MM.1S (cell line): ENCODE data around the gene TRABD2B.

Experiments used
- DNase-seq: peaks from one replicate; pipeline ENCODE4 v3.0.0-alpha.2; 2015
- H2AFZ ChIP-seq: fragments of 300-600 bp; sonication (generic); 2 replicates; pipeline ENCODE4 v1.6.0; 2016; ENCODE audit warnings: antibody characterized with exemption, low read length
- H3F3A ChIP-seq: fragments of 300-600 bp; sonication (generic); 2 replicates; pipeline ENCODE4 v1.6.1; 2016; ENCODE audit warnings: mild to moderate bottlenecking, antibody characterized with exemption, low read length, moderate library complexity, mixed read lengths; ENCODE audit not compliant: insufficient read depth
- H3K27ac ChIP-seq: fragments of 300-600 bp; sonication (generic); 2 replicates; pipeline ENCODE4 v1.5.1; 2016; ENCODE audit warnings: mild to moderate bottlenecking, low read length
- H3K27me3 ChIP-seq: fragments of 300-600 bp; sonication (generic); replicated peaks from 2 replicates; pipeline ENCODE4 v1.6.0; 2016; ENCODE audit warnings: low read length; ENCODE audit not compliant: insufficient read depth
- H3K36me3 ChIP-seq: fragments of 300-600 bp; sonication (generic); replicated peaks from 2 replicates; pipeline ENCODE4 v1.6.1; 2016; ENCODE audit warnings: mild to moderate bottlenecking, low read length, mixed read lengths; ENCODE audit not compliant: insufficient read depth
- H3K4me1 ChIP-seq: fragments of 300-600 bp; sonication (generic); 2 replicates; pipeline ENCODE4 v1.6.1; 2016; ENCODE audit warnings: low read length, mixed read lengths
- H3K4me2 ChIP-seq: fragments of 300-600 bp; sonication (generic); 2 replicates; pipeline ENCODE4 v1.6.0; 2016; ENCODE audit warnings: low read depth, low read length
- H3K4me3 ChIP-seq: fragments of 300-600 bp; sonication (generic); 2 replicates; pipeline ENCODE4 v1.5.1; 2016; ENCODE audit warnings: low read length, mixed read lengths
- H3K79me2 ChIP-seq: fragments of 300-600 bp; sonication (generic); 2 replicates; pipeline ENCODE4 v1.6.1; 2016; ENCODE audit warnings: mixed run types, low read length, mixed read lengths
- H3K9ac ChIP-seq: fragments of 300-600 bp; sonication (generic); 2 replicates; pipeline ENCODE4 v1.6.1; 2016; ENCODE audit warnings: low read length, mixed read lengths
- H3K9me2 ChIP-seq: fragments of 300-600 bp; sonication (generic); replicated peaks from 2 replicates; pipeline ENCODE4 v1.6.1; 2016; ENCODE audit warnings: mild to moderate bottlenecking, low read length, mixed read lengths; ENCODE audit not compliant: insufficient read depth
- H3K9me3 ChIP-seq: fragments of 300-600 bp; sonication (generic); replicated peaks from 2 replicates; pipeline ENCODE4 v1.6.1; 2016; ENCODE audit warnings: mild to moderate bottlenecking, low read length, mixed read lengths; ENCODE audit not compliant: insufficient read depth
- H4K20me1 ChIP-seq: fragments of 300-600 bp; sonication (generic); 2 replicates; pipeline ENCODE4 v1.6.1; 2016; ENCODE audit warnings: mild to moderate bottlenecking, low read length, moderate library complexity, mixed read lengths; ENCODE audit not compliant: insufficient read depth
- CTCF ChIP-seq: fragments of 300-600 bp; sonication (generic); IDR thresholded peaks from 2 replicates; pipeline ENCODE4 v1.5.1; 2016; ENCODE audit warnings: antibody characterized with exemption, low read length, mixed read lengths
- EZH2 ChIP-seq: fragments of 300-600 bp; sonication (generic); optimal IDR thresholded peaks from 2 replicates; pipeline ENCODE3; 2017; ENCODE audit warnings: low read depth, mild to moderate bottlenecking, antibody characterized with exemption, low read length, mixed read lengths
- EZH2phosphoT487 ChIP-seq: fragments of 300-600 bp; sonication (generic); IDR thresholded peaks from 2 replicates; pipeline ENCODE4 v1.6.1; 2018; ENCODE audit warnings: antibody characterized with exemption, low read length

Gene TRABD2B

GRCh38 chr1:47818682-47819573, 178.3 kb downstream of the TRABD2B start:
- no peak overlapping the region for H3K27ac ChIP-seq
- no peaks in the 10 kb centered on the region for H4K20me1 ChIP-seq
- no peaks in the 10 kb centered on the region for H3K79me2 ChIP-seq
- no peak overlapping the region for H3K4me2 ChIP-seq
- no peak overlapping the region for H3K4me3 ChIP-seq
- no peaks in the 10 kb centered on the region for H3K9me3 ChIP-seq
- no peak overlapping the region for H2AFZ ChIP-seq
- H3K36me3 ChIP-seq = no peaks in the 10 kb centered on the region
- no peaks in the 10 kb centered on the region for H3K9me2 ChIP-seq
- no peaks in the 10 kb centered on the region for H3F3A ChIP-seq
- TF ChIP-seq CTCF = no peak
- no peak for TF ChIP-seq EZH2phosphoT487
- TF ChIP-seq EZH2 = no peak
- no peak overlapping the region for H3K9ac ChIP-seq
- no peaks in the 10 kb centered on the region for H3K27me3 ChIP-seq
- DNase-seq = no peak
- no peaks in the 10 kb centered on the region for H3K4me1 ChIP-seq

- H3K4me1 ChIP-seq = no peaks in the 10 kb centered on the region
- no peaks in the 10 kb centered on the region for H3K79me2 ChIP-seq
- no peaks in the 10 kb centered on the region for H3K36me3 ChIP-seq
- H3K9me2 ChIP-seq = no peaks in the 10 kb centered on the region
- H3K4me3 ChIP-seq = no peak overlapping the region
- H3F3A ChIP-seq = no peaks in the 10 kb centered on the region
- TF ChIP-seq CTCF (no peak), EZH2 (no peak), EZH2phosphoT487 (no peak)
- no peaks in the 10 kb centered on the region for H4K20me1 ChIP-seq
- no peak overlapping the region for H3K27ac ChIP-seq
- no peak overlapping the region for H2AFZ ChIP-seq
- no peaks in the 10 kb centered on the region for H3K27me3 ChIP-seq
- no peaks in the 10 kb centered on the region for H3K9me3 ChIP-seq
- DNase-seq = no peak
- no peak overlapping the region for H3K4me2 ChIP-seq
- H3K9ac ChIP-seq = no peak overlapping the region
Observed at GRCh38 chr1:47817861-47818260, 179.3 kb downstream of the TRABD2B start.

GRCh38 chr1:47816325-47817071, 180.7 kb downstream of the TRABD2B start:
- Histone ChIP-seq H3K4me3 (no peak overlapping the region), H3K27me3 (no peaks in the 10 kb centered on the region), H3K4me1 (no peaks in the 10 kb centered on the region), H3F3A (no peaks in the 10 kb centered on the region), H4K20me1 (no peaks in the 10 kb centered on the region), H3K9me2 (no peaks in the 10 kb centered on the region), H3K4me2 (no peak overlapping the region), H2AFZ (no peak overlapping the region), H3K36me3 (no peaks in the 10 kb centered on the region), H3K9ac (no peak overlapping the region), H3K79me2 (no peaks in the 10 kb centered on the region), H3K27ac (no peak overlapping the region), H3K9me3 (no peaks in the 10 kb centered on the region)
- DNase-seq = no peak
- TF ChIP-seq CTCF = no peak
- no peak for TF ChIP-seq EZH2
- no peak for TF ChIP-seq EZH2phosphoT487
